ENCODE data around the gene SMYD3. TPM values are rescaled to one million over a fixed set of nuclear protein-coding genes. Genes with fewer than 3 reads are reported as not detected.
A peak's percentile ranks its signal among the peaks of the same experiment; 100 is the strongest.

Gene SMYD3
- total RNA-seq, 3 donors from 2014 or later (not counting 1 experiment from before 2014, with no cell fraction given), result 43.6 to 48.0 (median 46.1) TPM

DNA sequence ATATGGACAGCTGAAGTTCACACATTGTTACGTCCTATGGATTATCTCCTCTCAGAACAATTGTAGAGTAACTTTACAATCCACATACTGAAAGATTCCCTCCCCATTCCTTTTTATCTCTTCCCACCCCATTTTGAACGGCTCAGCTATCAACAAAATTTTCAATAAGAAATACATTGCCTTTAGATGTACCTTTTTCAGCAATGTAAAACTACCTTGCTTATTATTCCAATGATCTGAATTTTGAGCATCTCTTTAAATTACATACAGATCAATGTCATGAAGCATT, 503.7 kb downstream of the SMYD3 start:
- no peak overlapping the region for H3K27ac ChIP-seq (ENCODE audit: low read length)
- no peak overlapping the region for H3K27ac Mint-ChIP-seq
- no peaks in the 10 kb centered on the region for H3K9me3 ChIP-seq (ENCODE audit: control insufficient read depth, insufficient read depth, low read length)
- H3K27me3 Mint-ChIP-seq (ENCODE audit: low read depth in 2 of 2), result no peaks in the 10 kb centered on the region
- WGBS (ENCODE audit: insufficient coverage), result 61% methylated on average over 2 of the region's 2 CpGs
- peak; percentile 30 for TF ChIP-seq CTCF (IDR thresholded peaks at IDR 0.05)
- no peaks in the 10 kb centered on the region for H3K36me3 Mint-ChIP-seq
- no peaks in the 10 kb centered on the region for H3K36me3 ChIP-seq (ENCODE audit: control insufficient read depth, insufficient read depth, low read length)
- DNase-seq (no peak), ATAC-seq (no peak)
- H3K27me3 ChIP-seq (ENCODE audit: control insufficient read depth, insufficient read depth, low read length), result no peaks in the 10 kb centered on the region
- peaks cover 0 to 7% of the 10 kb centered on the region in 2 donors for H3K4me1 Mint-ChIP-seq
- H3K4me1 ChIP-seq (ENCODE audit: control insufficient read depth, insufficient read depth, low read length), result no peaks in the 10 kb centered on the region
- H3K4me3 ChIP-seq (ENCODE audit: low read length), result no peak overlapping the region
- intact Hi-C loops (cut with micrococcal nuclease), result loop anchor here (1.0 to 5.0 kb wide), 4 partner anchors 114 to 850 kb away; no protein-coding TSS in a partner anchor
- H3K9me3 Mint-ChIP-seq, result no peaks in the 10 kb centered on the region
- no peak overlapping the region for H3K4me3 Mint-ChIP-seq

- H3K27me3 ChIP-seq (ENCODE audit: control insufficient read depth, insufficient read depth, low read length), result no peaks in the 10 kb centered on the region
- Mint-ChIP-seq H3K9me3 (no peaks in the 10 kb centered on the region), H3K36me3 (no peaks in the 10 kb centered on the region), H3K4me3 (no peak overlapping the region), H3K27ac (peak overlapping the region in 1 of 2 donors; percentile 56), H3K4me1 (peaks cover 0 to 7% of the 10 kb centered on the region in 2 donors), H3K27me3 (ENCODE audit: low read depth in 2 of 2) (no peaks in the 10 kb centered on the region)
- no peak overlapping the region for H3K27ac ChIP-seq (ENCODE audit: low read length)
- no peaks in the 10 kb centered on the region for H3K4me1 ChIP-seq (ENCODE audit: control insufficient read depth, insufficient read depth, low read length)
- H3K9me3 ChIP-seq (ENCODE audit: control insufficient read depth, insufficient read depth, low read length), result no peaks in the 10 kb centered on the region
- H3K4me3 ChIP-seq (ENCODE audit: low read length), result no peak overlapping the region
- peak; percentile 94 for TF ChIP-seq CTCF (IDR thresholded peaks at IDR 0.05)
- intact Hi-C loops (cut with micrococcal nuclease), result loop anchor here (1.0 to 5.0 kb wide), 4 partner anchors 114 to 850 kb away; no protein-coding TSS in a partner anchor
- H3K36me3 ChIP-seq (ENCODE audit: control insufficient read depth, insufficient read depth, low read length), result no peaks in the 10 kb centered on the region
- WGBS (ENCODE audit: insufficient coverage), result 85% methylated on average over 23 of the region's 23 CpGs
- ATAC-seq (peak; percentile 80 to 85 (median 85)), DNase-seq (peak; percentile 78 to 90)
Observed at GRCh38 chr1:246002725-246003441, 504.2 kb downstream of the SMYD3 start.

- 94% methylated on average over 5 of the region's 9 CpGs for WGBS (ENCODE audit: insufficient coverage)
- Histone ChIP-seq H3K9me3 (ENCODE audit: control insufficient read depth, insufficient read depth, low read length) (no peaks in the 10 kb centered on the region), H3K4me3 (ENCODE audit: low read length) (no peak overlapping the region), H3K27me3 (ENCODE audit: control insufficient read depth, insufficient read depth, low read length) (no peaks in the 10 kb centered on the region), H3K36me3 (ENCODE audit: control insufficient read depth, insufficient read depth, low read length) (no peaks in the 10 kb centered on the region), H3K27ac (ENCODE audit: low read length) (no peak overlapping the region), H3K4me1 (ENCODE audit: control insufficient read depth, insufficient read depth, low read length) (no peaks in the 10 kb centered on the region)
- DNase-seq (no peak), ATAC-seq (no peak)
- Mint-ChIP-seq H3K27ac (no peak overlapping the region), H3K36me3 (no peaks in the 10 kb centered on the region), H3K27me3 (ENCODE audit: low read depth in 2 of 2) (no peaks in the 10 kb centered on the region), H3K9me3 (no peaks in the 10 kb centered on the region), H3K4me1 (peaks cover 0 to 7% of the 10 kb centered on the region in 2 donors), H3K4me3 (no peak overlapping the region)
- TF ChIP-seq CTCF (IDR thresholded peaks at IDR 0.05), result no peak
- intact Hi-C loops (cut with micrococcal nuclease), result loop anchor here (2.0 to 5.0 kb wide), 2 partner anchors 433 to 640 kb away; no protein-coding TSS in a partner anchor
Observed at GRCh38 chr1:246001837-246002230, 505.2 kb downstream of the SMYD3 start.

Data from natural killer cell (primary cell).